ENCODE results near the gene ATP6V1F. TPM values are rescaled to one million over a fixed set of nuclear protein-coding genes. Genes with fewer than 3 reads are reported as not detected.
A peak's percentile ranks its signal among the peaks of the same experiment; 100 is the strongest.

Gene ATP6V1F
- total RNA-seq, 1 experiment from 2014 or later, result 149 TPM

GRCh38 chr7:128886391-128887168 lies 23.9 kb downstream of the ATP6V1F start (continued):
- TF ChIP-seq RAD21 (IDR thresholded peaks at IDR 0.05; ENCODE audit: low read depth), result no peak
- no peak for TF ChIP-seq JUND (IDR thresholded peaks at IDR 0.05)
- TF ChIP-seq EZH2 (IDR thresholded peaks at IDR 0.05), result no peak

GRCh38 chr7:128887169-128888038 lies 24.7 kb downstream of the ATP6V1F start:
- POLR2A ChIA-PET, result no interaction called here
- Histone ChIP-seq H3K4me2 (ENCODE audit: low read length) (no peak overlapping the region), H3K4me3 (replicated peaks in 1 of 2; ENCODE audit: low read depth in 1 of 2, low read length in 2 of 2) (no peak overlapping the region), H3K79me2 (ENCODE audit: insufficient read depth, low read length) (no peaks in the 10 kb centered on the region), H3K9ac (ENCODE audit: low read length) (no peak overlapping the region), H3K9me2 (ENCODE audit: insufficient read depth) (no peaks in the 10 kb centered on the region), H3K27ac (ENCODE audit: low read depth, low read length) (peak overlapping the region; percentile 19; the same call in 1 of the 2 replicates), H3K9me3 (ENCODE audit: control insufficient read depth in 1 of 2, insufficient read depth in 1 of 2, low read depth in 1 of 2, low read length in 2 of 2) (no peaks in the 10 kb centered on the region), H4K20me1 (ENCODE audit: insufficient read depth) (no peaks in the 10 kb centered on the region), H3K36me3 (ENCODE audit: control insufficient read depth in 1 of 2, insufficient read depth in 2 of 2, low read length in 2 of 2) (no peaks in the 10 kb centered on the region), H2AFZ (ENCODE audit: low read depth, low read length, poor library complexity, severe bottlenecking) (no peak overlapping the region), H3K27me3 (ENCODE audit: insufficient read depth, low read length) (no peaks in the 10 kb centered on the region), H3K4me1 (ENCODE audit: control insufficient read depth in 1 of 2, insufficient read depth in 2 of 2, low read length in 2 of 2) (peaks cover 15 to 49% of the 10 kb centered on the region in 2 experiments)
- no peak for TF ChIP-seq EGR1 (IDR thresholded peaks at IDR 0.05; ENCODE audit: low read depth)
- RAD21 ChIA-PET (ENCODE audit: low non-redundant PET in 1 of 2, low total read pairs in 2 of 2, uncharacterized antibody in 2 of 2, unreplicated experiment in 2 of 2), result no interaction called here
- CTCF ChIA-PET, result no interaction called here
- BruUV-seq (replicated peaks), result no TSS peak
- DNase-seq (ENCODE audit: low read depth, low spot score) (no peak), ATAC-seq (no peak)
- intact Hi-C loops (cut with micrococcal nuclease), result no loop called here

GRCh38 chr7:128888039-128888755 lies 25.5 kb downstream of the ATP6V1F start:
- Histone ChIP-seq H3K9ac (ENCODE audit: low read length) (no peak overlapping the region), H3K4me1 (ENCODE audit: control insufficient read depth in 1 of 2, insufficient read depth in 2 of 2, low read length in 2 of 2) (peaks cover 23 to 57% of the 10 kb centered on the region in 2 experiments), H2AFZ (ENCODE audit: low read depth, low read length, poor library complexity, severe bottlenecking) (no peak overlapping the region), H4K20me1 (ENCODE audit: insufficient read depth) (no peaks in the 10 kb centered on the region), H3K9me2 (ENCODE audit: insufficient read depth) (no peaks in the 10 kb centered on the region), H3K27ac (ENCODE audit: low read depth, low read length) (peak overlapping the region; percentile 19; the same call in 1 of the 2 replicates), H3K4me2 (ENCODE audit: low read length) (no peak overlapping the region), H3K27me3 (ENCODE audit: insufficient read depth, low read length) (no peaks in the 10 kb centered on the region), H3K9me3 (ENCODE audit: control insufficient read depth in 1 of 2, insufficient read depth in 1 of 2, low read depth in 1 of 2, low read length in 2 of 2) (no peaks in the 10 kb centered on the region), H3K36me3 (ENCODE audit: control insufficient read depth in 1 of 2, insufficient read depth in 2 of 2, low read length in 2 of 2) (no peaks in the 10 kb centered on the region), H3K4me3 (replicated peaks in 1 of 2; ENCODE audit: low read depth in 1 of 2, low read length in 2 of 2) (no peak overlapping the region), H3K79me2 (ENCODE audit: insufficient read depth, low read length) (no peaks in the 10 kb centered on the region)
- no TSS peak for BruUV-seq (replicated peaks)
- POLR2A ChIA-PET, result no interaction called here
- intact Hi-C loops (cut with micrococcal nuclease), result no loop called here
- DNase-seq (ENCODE audit: low read depth, low spot score) (no peak), ATAC-seq (no peak)
- CTCF ChIA-PET, result no interaction called here
- RAD21 ChIA-PET (ENCODE audit: low non-redundant PET in 1 of 2, low total read pairs in 2 of 2, uncharacterized antibody in 2 of 2, unreplicated experiment in 2 of 2), result no interaction called here
- TF ChIP-seq ATF3 (IDR thresholded peaks at IDR 0.05) (no peak), EZH2 (IDR thresholded peaks at IDR 0.05) (no peak), ZBTB33 (IDR thresholded peaks at IDR 0.05; ENCODE audit: extremely low read depth, insufficient replicate concordance, low read length) (no peak), SIN3A (IDR thresholded peaks at IDR 0.05; ENCODE audit: low read depth) (no peak), SP1 (IDR thresholded peaks at IDR 0.05; ENCODE audit: low read depth) (no peak), RAD21 (IDR thresholded peaks at IDR 0.05; ENCODE audit: low read depth) (no peak), POLR2AphosphoS5 (IDR thresholded peaks at IDR 0.05; ENCODE audit: low read depth, low read length) (no peak), EGR1 (IDR thresholded peaks at IDR 0.05; ENCODE audit: low read depth) (no peak), TCF7L2 (IDR thresholded peaks at IDR 0.05; ENCODE audit: borderline replicate concordance, extremely low read depth, insufficient read depth, insufficient read length) (no peak), CEBPB (IDR thresholded peaks at IDR 0.05; ENCODE audit: low read depth) (no peak), CBX3 (IDR thresholded peaks at IDR 0.05; ENCODE audit: low read depth) (no peak)
- TF ChIP-seq, protein P1, sequence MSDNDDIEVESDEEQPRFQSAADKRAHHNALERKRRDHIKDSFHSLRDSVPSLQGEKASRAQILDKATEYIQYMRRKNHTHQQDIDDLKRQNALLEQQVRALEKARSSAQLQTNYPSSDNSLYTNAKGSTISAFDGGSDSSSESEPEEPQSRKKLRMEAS (IDR thresholded peaks at IDR 0.05), result no peak
